ENCODE measurements around the gene MRFAP1L1. TPM values are rescaled to one million over a fixed set of nuclear protein-coding genes. Genes with fewer than 3 reads are reported as not detected.

MRFAP1L1 gene
- total and polyA plus RNA-seq, 2 donors from 2014 or later: 57.1 to 69.1 TPM

GRCh38 chr4:6671648-6672047 lies 38.0 kb downstream of the MRFAP1L1 start:
- no peak for TF ChIP-seq CTCF (IDR thresholded peaks at IDR 0.05; ENCODE audit: borderline replicate concordance, extremely low read depth, insufficient read depth)
- Histone ChIP-seq H3K36me3 (ENCODE audit: control insufficient read depth in 2 of 3, insufficient read depth in 3 of 3, low read length in 3 of 3) (peaks cover 0 to 2% (median 0%) of the 10 kb centered on the region in 3 donors), H3K9ac (ENCODE audit: low read length in 3 of 3) (no peak overlapping the region), H3K4me1 (ENCODE audit: control insufficient read depth in 2 of 3, insufficient read depth in 2 of 3, low read depth in 1 of 3, low read length in 3 of 3) (peaks cover 6 to 21% (median 14%) of the 10 kb centered on the region in 3 donors), H3K9me3 (ENCODE audit: control insufficient read depth in 2 of 3, insufficient read depth in 1 of 3, low read length in 3 of 3) (no peaks in the 10 kb centered on the region), H3K27me3 (ENCODE audit: control insufficient read depth, insufficient read depth, low read length) (no peaks in the 10 kb centered on the region), H3K4me3 (ENCODE audit: low read length in 3 of 3) (no peak overlapping the region), H3K27ac (ENCODE audit: low read depth in 2 of 2, low read length in 2 of 2) (no peak overlapping the region)
- FAIRE-seq (no peak), DNase-seq (no peak)
- intact Hi-C loops (cut with DNase I): no loop called here

- FAIRE-seq: no peak
- intact Hi-C loops (cut with DNase I): no loop called here
These were observed 41.3 kb downstream of the MRFAP1L1 start for GRCh38 chr4:6668391-6668790.

GRCh38 chr4:6665320-6665654 lies 44.4 kb downstream of the MRFAP1L1 start:
- Histone ChIP-seq H3K9me3 (ENCODE audit: control insufficient read depth in 2 of 3, insufficient read depth in 1 of 3, low read length in 3 of 3) (peaks cover 0 to 5% (median 0%) of the 10 kb centered on the region in 3 donors), H3K27ac (ENCODE audit: low read depth in 2 of 2, low read length in 2 of 2) (no peak overlapping the region), H3K27me3 (ENCODE audit: control insufficient read depth, insufficient read depth, low read length) (peaks cover 14% of the 10 kb centered on the region), H3K4me3 (ENCODE audit: low read length in 3 of 3) (no peak overlapping the region), H3K36me3 (ENCODE audit: control insufficient read depth in 2 of 3, insufficient read depth in 3 of 3, low read length in 3 of 3) (no peaks in the 10 kb centered on the region), H3K9ac (ENCODE audit: low read length in 3 of 3) (no peak overlapping the region), H3K4me1 (ENCODE audit: control insufficient read depth in 2 of 3, insufficient read depth in 2 of 3, low read depth in 1 of 3, low read length in 3 of 3) (peaks cover 0 to 5% (median 2%) of the 10 kb centered on the region in 3 donors)
- intact Hi-C loops (cut with DNase I): no loop called here
- FAIRE-seq (no peak), DNase-seq (no peak)
- no peak for TF ChIP-seq CTCF (IDR thresholded peaks at IDR 0.05; ENCODE audit: borderline replicate concordance, extremely low read depth, insufficient read depth)

More at GRCh38 chr4:6668391-6668790, 41.3 kb downstream of the MRFAP1L1 start:
- Histone ChIP-seq H3K27me3 (ENCODE audit: control insufficient read depth, insufficient read depth, low read length) (peaks cover 11% of the 10 kb centered on the region), H3K4me3 (ENCODE audit: low read length in 3 of 3) (no peak overlapping the region), H3K9ac (ENCODE audit: low read length in 3 of 3) (no peak overlapping the region), H3K36me3 (ENCODE audit: control insufficient read depth in 2 of 3, insufficient read depth in 3 of 3, low read length in 3 of 3) (peaks cover 0 to 2% (median 0%) of the 10 kb centered on the region in 3 donors), H3K9me3 (ENCODE audit: control insufficient read depth in 2 of 3, insufficient read depth in 1 of 3, low read length in 3 of 3) (peaks cover 0 to 5% (median 0%) of the 10 kb centered on the region in 3 donors), H3K27ac (ENCODE audit: low read depth in 2 of 2, low read length in 2 of 2) (no peak overlapping the region), H3K4me1 (ENCODE audit: control insufficient read depth in 2 of 3, insufficient read depth in 2 of 3, low read depth in 1 of 3, low read length in 3 of 3) (peaks cover 0 to 4% (median 2%) of the 10 kb centered on the region in 3 donors)
- DNase-seq: no peak
- TF ChIP-seq CTCF (IDR thresholded peaks at IDR 0.05; ENCODE audit: borderline replicate concordance, extremely low read depth, insufficient read depth): no peak

Data from kidney (tissue), 14 donors.